HG02840 (cell line): ENCODE results near the gene SUGCT.
"Not testable (repeated sequence)": the region's sequence is repeated elsewhere in the genome, so short reads cannot be mapped to it uniquely, and the experiment has no call there.

Experiments used
- ATAC-seq: cut with Tn5 transposase; IDR thresholded peaks from one replicate; pipeline ENCODE4 v1.9.1; 2021; ENCODE audit warnings: mild to moderate bottlenecking, moderate library complexity, moderate number of reproducible peaks; ENCODE audit not compliant: unreplicated experiment, low FRiP score

The SUGCT gene

DNA sequence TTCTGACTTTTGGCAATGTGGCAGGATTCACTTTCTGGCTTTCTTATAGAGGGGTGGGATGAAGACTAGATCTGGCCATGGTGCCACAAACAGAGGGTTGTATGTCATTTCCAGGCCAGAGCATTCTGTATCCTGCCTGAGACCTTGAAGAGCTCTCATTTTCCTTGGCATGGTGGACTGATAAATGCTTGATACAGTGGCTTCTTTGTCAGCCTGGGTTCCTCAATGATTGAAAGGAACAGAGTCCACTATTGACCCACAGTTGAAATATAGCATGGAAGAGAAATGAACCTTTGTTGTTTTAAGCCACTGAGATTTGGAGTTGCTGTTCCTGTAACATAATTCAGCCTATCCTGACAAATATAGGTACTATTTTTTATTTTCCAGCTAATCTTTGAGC lies 462.7 kb downstream of the SUGCT start:
- ATAC-seq = no peak

DNA sequence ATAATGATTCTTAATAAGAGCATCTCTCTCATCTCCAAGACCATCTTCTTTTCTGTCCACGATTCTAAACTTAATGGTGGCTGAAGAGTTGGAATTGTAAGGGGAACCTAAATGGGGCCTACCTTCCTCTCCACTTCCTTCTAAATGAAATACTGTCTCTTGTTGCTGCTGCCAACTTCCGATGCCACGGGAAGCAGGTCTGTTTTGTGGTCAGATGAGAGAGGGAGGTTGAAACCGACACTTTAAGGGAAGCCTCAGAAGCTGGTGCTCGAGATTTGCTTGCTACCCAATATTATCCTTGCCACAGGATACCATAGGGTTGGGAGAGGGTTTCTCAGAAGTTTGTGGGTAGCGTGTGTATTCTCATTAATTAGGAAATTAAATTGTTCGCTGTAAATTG lies 464.1 kb downstream of the SUGCT start:
- ATAC-seq = no peak

DNA sequence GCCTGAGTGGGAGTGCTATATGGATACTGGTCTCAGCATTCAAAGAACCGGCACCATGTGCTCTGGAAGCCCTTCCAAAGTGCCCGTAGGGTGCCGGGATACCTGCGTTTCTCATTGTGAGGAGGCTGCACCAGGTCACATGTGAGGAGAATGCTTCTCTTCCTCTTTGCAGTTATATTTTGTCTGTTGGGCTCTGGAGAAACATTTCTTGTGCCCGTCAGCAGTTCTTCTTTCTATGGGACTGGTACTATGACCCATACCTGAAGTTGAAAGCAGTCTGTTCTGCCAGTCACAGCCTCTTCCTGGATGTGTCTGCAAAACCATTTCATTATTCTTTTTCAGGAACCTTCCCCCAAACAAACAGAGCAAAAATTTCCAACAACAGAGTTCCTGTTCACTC lies 465.0 kb downstream of the SUGCT start:
- no peak for ATAC-seq

DNA sequence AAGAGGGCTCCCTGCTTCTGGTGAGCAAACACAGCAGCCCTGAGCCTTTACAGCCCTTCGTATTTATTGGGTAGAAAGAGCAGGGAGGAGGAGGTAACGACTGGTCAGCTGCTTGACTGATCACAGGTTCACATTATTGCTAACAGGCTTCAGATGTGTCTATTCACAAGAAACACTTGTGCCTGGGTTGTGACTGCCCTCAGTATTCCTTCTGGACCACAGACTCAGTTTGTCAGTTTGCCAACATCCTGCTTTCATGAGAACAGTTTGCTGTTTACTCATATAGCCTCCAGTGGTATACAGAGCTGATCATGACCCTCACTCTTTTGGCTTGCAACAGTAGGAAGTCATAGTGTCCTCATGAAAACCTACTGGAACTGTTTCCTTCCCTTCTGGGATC lies 467.5 kb downstream of the SUGCT start:
- ATAC-seq = not testable (repeated sequence)

DNA sequence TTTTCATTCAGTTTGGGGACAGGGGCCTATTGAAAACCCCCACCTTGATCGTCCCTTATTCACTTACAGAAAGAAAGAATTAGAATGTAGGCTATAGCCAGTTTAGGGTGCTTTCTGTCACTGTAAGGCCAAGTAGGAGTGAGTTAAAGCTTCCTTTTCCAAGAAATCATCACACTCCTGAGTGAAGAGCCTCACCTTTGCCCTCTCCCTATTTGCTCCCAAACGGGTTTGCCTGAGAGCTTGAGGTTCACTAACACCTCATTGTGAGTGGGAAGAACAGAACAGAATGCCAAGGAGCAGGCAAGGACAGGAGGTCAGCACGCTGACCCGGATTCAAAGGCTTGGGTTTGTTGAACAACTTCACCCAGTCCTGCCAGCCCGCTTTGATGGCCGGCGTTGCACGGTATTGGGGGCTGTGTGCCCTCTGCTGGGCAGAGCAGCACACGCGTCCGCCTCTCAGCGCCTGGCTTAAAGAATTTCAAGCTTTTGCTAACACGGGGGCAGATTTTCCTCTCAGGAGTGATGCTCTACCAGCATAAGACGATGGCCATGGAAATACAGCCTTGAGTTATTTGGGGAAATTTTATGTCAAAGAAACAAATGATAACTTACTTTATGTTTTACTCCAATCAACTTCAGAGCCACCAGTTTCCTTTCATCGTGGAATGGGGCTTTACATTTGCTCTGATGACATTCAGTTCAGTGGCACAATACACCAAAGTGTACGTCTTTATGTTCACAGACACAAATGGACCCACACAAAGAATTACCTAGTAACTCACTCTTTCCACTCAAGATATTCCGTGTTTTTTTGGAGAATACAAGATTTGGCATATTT lies 470.0 kb downstream of the SUGCT start:
- ATAC-seq = no peak

DNA sequence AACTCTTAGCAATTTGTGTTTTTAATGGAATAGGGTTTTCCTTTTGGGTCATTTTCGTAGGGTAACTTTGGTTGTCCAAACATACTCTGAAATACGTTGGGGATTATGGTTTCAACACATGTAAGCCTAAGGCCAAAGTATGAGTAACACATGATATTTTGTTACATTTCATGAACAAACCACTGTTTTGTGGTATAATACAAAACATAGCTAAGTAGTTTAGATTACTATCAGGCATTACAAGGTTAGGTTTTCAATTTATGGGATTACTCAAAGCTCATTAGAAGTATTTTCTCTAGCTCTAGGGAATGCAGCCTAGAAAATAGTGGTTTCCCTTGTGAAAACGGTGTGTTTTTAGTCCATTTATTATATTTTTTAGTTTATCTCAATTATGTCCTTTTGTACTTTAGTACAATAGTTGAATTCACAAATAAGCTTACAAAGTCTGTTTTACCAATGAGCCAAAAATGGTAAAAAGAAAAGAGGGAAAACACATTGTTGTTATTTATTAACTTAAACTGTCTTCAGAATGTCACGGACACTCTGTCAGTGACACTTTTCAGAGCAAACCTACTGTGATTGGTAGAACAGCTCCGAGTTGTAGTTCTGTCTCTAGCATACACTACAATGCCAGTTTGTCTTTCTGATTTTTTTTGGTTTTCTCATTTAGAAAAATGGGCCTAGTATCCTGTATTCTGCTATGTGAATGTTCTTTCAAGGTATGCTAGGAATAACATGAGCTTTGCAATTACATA lies 473.7 kb downstream of the SUGCT start:
- ATAC-seq = no peak

DNA sequence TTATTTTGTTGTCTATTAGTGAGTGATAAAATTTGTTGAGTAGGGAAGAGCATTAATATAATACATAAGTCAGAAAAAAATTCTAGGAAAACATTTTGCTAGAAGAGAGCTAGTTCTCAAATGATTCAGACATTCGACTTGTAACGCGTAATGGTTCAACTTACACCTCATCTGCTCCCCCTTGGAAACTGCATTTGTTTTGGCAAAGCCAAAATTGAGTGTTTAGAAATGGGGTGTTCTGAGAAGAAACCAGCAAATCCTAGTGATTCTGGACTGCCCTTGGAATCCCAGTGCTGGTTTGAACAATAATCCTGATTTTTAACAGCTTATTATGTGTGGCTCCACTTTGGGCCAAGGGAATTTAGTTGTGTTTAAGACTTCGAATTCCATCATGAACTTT lies 475.7 kb downstream of the SUGCT start:
- no peak for ATAC-seq

DNA sequence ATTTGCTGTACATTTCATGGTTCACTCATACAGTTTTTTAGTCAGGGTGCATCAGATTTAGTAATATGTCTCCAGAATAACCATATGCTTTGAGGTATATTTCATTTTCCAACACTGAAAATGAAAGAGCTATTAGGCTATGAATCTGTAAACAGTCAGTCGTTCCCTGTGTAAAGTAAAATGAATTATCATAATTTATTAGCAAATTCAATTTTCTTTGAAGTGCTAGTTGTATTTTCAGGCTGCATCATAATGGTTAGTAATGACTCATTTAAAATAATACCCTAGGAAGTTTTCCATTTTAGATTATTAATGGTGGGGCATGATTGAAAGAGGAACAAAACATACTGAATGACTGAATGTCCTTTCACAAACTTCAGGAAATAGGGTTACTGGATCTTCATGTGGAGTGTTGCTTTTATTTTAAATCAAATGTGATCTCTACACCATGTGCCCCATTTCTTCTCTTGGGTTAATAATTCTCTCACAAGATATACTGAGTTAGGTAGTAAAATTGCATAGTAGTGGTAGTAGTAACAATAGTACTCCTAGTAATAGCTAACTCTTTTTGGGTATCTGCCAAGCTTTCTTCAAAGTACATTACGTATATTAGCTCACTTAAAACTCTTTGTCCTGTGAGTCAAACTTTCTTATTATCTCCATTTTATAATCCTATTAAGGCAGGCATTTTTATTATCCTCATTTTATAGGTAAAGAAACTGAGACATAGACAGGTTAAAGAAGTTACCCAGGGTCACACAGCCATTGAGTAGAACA lies 476.5 kb downstream of the SUGCT start:
- no peak for ATAC-seq

DNA sequence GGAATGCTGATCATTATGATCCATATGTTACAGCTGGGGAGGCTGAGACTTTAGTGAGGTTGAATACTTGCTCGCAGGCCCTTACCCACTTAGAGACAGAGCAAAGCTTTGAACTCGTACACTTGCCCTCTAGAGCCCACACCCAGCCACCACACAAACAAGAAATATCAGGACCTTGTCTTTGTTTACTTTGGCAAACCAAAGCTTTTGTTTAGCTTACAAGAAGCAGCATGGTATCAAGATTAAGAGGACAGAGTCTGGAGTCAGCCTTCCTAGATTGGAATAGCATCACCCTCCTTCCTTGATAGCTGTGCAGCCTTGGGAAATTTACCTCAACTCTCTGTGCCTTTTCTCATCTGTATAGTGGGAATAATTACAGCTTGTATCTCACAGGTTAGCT lies 477.5 kb downstream of the SUGCT start:
- no peak for ATAC-seq

DNA sequence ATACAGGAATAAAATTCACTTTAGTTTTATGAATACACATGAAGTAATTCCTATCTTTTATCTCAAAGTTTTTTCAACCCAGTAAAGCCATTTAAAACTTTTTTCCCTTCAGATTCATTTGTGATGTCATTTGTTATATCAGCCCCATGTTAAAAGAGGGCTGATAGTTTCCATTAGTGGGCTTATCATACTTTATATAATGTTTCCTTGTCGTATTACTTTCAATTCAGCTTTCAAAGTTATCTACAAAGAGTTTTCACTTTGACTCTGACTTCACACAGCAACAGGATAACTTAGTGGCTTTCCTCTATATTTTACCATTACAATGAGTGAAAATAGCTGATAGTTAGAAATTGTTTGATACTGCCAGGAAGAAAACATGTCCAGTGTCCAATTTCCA lies 484.8 kb downstream of the SUGCT start:
- no peak for ATAC-seq

DNA sequence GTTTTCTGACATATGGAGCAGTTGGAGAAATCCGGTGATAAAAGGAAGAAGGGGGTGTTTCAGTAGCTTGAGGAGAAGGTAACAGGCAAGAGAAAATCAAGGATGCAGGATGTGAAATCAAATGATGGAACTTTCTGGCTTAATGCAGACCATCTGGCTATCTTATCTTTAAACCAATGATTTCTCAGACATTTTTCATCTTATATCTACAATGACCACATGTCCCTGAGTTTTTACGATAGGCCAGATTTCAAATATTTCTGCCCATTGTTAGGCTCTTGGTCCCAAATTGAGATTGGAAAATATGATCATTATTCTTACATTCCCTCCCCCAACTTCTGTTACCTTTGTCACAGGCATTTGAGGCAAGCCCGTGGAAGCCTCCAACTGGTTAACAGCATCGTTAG lies 486.8 kb downstream of the SUGCT start:
- no peak for ATAC-seq

DNA sequence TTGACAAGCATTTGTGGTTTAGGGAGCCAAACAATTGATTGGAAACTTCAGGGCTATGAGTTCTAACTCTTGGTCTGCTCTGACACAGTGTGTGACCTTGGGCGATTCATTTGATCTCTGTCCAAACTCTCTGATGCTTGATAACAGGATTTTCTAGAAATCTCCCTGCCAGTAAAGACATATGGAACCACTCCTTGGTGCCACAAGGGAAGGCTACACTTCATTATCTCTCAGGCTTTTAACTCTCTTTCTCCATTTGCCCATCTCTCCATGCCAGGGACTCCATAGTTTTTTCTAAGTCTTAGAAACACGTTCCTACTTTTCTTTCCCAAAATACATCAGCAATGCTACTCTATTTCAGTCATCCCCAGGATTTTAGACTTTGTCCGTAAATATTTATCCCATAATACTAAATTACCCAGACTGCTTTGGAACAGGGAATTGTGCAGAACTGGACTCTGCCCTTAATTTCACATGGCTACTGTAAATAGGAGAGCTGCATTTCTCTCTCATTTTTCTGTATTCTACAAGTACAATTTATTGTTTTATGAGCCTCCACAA lies 488.2 kb downstream of the SUGCT start:
- no peak for ATAC-seq

DNA sequence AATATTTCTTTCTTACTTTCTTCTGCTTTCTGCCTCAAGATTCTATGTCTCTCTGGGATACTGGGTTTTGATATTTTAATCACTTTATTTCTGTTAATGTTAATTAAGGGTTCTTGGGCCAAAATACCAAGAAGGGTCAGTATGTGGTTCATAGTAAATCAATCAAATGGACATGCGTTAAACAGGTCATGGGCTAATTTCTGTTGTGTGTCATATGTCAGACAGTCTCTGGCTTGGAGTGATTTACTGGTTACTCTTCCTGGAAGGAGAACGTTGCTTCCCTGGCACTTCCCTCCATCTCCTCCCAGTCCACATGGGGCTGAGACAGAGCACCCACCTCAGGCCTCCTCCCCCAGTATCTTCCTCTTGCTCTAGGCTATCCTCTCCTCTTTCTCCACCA lies 489.1 kb downstream of the SUGCT start:
- no peak for ATAC-seq

DNA sequence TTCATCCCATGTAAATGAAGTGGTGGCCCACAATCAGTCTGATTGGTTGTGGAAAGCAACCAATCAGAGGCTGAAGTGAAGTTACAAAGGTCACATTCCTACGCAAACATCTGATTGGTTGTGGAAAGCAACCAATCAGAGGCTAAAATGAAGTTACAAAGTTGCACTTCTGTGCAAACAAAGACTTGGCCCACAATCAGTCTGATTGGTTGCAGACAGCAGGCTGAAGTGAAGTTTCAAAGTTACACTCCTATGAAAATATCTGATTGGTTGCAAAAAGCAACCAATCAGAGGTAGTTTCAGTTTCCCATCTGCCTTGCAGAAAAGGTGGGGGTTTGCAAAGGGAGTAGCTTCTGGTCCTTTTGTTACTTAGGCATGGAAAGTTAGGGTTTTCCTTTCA lies 492.6 kb downstream of the SUGCT start:
- not testable (repeated sequence) for ATAC-seq

DNA sequence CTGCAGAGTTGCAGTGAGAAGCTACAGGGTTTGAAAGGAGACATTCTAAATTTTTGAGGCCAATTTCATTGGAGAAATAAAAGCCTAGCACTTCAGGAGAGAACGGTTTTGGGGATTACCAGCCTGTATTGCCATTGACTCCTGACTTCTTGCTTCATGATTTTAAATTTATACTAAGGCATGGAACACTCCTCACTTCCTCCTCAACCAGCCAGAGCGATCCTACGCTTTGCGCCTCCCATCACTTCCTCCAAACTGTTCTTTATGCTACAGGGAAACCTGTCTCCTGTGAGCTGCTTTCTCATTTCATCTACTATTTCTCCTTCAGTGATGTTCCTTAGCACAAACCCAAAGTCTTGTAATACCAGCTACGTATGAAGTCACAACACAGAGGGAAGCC lies 495.1 kb downstream of the SUGCT start:
- no peak for ATAC-seq

DNA sequence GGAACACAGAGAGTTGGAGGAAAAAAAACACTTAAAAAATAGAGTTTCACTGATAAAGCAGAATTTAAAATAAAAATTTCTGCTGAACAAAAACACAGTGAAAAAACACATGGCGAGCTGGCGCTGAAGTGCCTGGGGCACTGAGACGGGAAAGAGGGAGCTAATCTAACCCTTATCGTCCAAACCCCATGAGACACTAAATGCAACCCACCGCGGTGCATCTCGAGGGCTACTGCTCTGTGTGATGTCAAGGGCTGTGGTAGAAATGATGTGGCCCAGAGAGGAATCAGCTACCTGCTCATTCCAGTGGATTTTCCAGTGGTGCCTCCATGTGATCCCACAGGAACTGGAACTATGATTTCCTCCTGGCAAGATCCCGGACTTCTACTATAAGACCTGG lies 499.3 kb downstream of the SUGCT start:
- no peak for ATAC-seq

DNA sequence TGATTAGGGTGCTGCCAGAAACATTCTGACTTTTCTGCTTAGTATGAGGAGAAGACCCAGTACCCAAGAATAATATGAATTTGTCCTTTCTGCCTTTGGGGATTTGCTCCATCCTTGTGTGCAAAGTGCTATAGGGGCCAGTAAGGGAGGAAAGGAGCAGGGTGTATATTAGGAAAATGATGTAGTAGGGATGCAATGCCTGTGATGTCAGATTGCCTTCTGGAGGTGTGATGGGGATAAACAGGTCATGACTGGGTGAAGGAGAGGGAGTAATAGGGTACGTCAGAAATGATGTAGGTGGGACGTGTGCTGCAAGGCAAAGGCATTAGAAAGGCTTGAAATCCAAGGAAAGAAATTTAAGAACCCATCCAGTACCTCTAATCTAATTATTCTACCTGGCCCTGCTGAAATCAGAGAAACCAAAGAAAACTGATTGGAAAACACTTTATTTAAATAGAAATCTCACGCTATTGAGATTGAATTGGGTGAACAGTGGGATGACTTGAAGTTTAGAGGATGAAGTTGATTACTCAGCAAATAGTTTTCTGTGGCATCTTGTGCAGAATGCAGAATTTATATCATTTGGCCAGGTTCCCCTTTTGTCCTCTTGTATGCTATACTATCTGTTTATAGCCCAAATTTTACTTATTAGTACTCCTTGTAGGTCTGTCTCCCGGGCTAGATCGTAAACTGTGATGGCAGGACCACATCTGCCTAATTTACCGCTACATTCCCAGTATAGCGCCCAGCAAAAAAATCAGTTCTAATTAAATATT lies 503.9 kb downstream of the SUGCT start:
- ATAC-seq = no peak

DNA sequence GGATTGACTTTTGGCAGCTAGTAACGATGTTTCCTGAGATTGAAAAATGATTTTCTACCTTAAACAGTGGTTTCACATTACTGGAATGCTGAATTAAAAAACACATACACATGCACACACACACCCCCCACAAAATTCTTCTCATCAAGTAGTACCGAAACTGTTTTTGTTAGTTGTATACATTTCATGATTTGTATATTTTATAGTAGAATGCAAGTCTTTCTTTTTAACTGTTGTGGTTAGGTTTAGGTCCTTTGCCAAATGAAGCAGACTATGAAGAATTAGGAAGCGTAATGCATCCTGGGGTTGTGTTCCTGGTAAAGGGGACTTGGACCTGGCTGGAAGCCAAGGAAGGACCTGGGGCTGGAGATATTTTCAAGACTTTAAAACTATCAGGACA lies 505.8 kb downstream of the SUGCT start:
- no peak for ATAC-seq

DNA sequence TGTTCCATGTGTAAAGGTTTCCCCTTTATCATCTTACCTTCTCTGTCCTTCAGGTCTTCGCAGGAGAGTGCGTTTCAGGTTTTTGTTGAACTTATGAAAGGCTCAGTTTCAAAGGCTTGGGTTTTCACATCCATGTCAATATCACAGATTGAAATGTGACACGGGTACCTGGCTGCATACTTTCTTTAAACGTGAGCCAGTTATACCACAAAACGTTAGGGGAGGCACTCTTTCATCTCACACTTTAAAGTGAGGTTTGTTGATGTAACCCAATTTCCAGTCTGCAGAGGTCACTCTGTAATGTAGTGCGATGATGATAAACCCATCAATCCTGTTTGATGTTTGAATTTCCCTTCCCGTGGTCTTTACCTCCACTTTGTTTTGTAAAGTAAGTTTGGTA lies 506.9 kb downstream of the SUGCT start:
- ATAC-seq = no peak

DNA sequence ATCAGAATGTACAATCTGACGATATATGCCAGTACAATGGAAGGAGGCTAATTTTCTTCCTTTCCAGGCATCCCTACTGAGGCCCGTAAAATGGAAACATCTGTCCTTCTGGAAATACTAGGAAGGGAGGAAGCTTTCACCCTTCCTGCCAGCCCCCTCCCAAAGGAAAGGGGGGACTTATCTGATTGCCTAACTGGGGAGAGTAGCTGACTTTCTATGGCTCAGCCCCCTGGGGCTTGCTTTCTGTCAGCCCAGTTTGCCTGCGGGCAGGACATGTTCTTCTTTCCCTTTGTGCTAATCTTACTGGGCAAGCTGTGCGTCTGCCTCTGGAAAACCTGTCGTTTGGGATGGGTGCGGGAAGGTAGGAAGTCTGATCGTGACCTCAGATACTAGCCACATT lies 508.9 kb downstream of the SUGCT start:
- no peak for ATAC-seq
